ENCODE measurements around the gene SLC25A33.

SLC25A33 gene

GRCh38 chr1:9601942-9602793 lies 62.9 kb downstream of the SLC25A33 start:
- no peak for DNase-seq (ENCODE audit: low spot score)

- no peak for DNase-seq (ENCODE audit: low spot score)
Measured at GRCh38 chr1:9602794-9603167, 63.5 kb downstream of the SLC25A33 start.

GRCh38 chr1:9603307-9603706 lies 64.0 kb downstream of the SLC25A33 start:
- DNase-seq (ENCODE audit: low spot score): no peak

DNA sequence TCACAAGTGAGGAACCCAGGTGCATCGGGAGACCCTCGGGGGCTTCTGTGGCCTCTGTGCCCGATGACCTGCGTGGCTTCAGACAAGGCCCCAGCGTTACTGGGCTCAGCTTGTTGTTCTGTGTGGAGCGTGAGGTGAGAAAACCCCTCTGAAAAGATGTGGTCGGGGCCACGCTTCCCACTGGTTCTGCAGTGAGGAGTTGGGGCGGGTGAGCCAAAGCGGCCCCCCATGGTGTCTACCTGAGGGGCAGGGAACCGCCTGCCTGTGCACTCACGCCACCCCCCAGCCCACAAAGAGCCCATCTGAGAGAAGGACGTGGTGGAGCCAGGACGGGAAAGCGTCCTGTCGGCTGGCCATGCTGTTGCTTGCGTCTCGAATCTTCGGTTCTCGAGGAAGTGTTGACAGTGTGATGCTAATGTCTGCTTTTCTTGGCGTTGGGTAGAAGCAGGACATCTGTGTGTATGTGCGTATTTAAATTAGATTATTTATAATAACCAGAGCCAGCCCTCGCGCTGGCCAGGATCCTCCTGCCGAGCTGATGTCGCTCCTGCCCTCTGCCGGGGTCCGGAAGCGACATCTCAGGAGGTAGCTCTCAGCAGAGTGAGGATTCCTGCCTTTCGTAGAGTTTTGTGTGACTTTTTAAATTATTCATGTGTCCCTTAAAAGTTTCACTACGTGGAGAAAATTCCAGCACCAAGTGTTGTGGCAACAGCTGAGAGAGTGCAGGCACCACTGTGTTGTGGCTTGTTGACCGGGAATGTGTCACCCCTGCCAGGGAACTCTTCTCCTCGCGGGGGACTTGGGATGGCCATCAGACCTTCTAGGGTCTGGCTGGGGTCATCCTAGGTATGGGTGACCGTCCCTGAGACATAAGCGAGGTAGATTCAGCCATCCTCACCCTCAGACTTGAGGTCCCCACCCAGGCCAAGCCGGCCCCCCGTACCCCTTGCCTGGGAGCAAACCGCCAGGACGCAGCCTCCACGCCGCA lies 64.8 kb downstream of the SLC25A33 start:
- DNase-seq (ENCODE audit: low spot score): no peak

DNA sequence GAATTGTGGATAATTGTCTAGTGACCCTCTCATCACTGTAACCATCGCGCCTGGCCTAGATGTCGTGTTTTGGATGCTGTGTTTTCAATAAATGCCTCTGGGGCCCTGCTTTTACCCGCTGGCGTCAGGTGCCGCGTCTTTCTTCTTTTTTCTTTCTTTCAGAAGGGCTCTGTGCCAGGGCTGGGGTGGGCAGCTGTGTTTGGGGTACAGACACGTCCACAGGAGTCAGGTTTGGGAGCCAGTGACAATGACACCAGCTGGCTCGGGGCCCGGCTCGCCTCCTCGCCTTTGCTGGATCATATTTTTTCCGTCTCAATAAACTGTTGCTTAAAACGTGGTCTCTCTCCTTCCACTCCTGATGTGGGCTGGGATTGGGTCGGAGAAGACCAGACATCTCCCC lies 65.6 kb downstream of the SLC25A33 start:
- no peak for DNase-seq (ENCODE audit: low spot score)

GRCh38 chr1:9605946-9606455 lies 66.7 kb downstream of the SLC25A33 start:
- no peak for DNase-seq (ENCODE audit: low spot score)

DNA sequence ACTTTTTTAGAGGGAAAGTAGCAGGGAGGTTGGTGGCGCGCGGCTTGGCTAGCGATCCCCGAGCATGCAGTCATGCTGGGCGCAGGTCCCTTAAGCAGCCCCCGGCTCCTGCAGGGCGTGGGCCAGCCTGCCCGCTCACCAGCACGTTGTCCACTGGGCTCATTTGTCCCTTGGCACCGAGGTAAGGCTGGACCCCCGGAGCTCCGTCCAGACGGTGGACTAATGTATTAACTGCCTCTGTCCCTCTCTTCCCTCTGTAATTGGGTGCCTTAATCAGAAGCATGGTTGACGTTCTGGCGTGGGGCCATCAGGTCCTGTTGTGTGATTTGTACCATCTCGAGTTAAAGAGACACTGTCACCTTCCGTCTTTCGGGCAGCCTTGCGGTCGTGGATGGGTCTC lies 67.2 kb downstream of the SLC25A33 start:
- no peak for DNase-seq (ENCODE audit: low spot score)

DNA sequence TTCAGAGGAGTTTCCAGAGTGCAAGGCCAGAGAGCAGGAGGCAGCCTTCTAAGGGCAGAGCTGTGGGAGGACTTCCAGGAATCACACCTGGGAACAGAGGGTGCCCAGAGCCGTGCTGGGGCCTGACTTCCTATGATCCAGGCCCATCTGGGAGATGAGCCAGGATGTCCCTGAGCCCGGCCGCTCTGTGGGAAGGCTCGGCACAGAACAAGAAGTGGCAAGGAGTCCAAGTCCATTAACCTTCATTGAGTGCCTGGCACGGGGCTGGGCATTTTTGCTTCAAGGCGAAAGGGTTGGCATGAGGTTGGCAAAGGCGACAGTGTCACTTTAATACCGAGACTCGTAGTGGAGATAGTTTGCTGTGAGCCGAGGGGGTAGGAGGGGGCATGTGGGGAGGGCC lies 67.7 kb downstream of the SLC25A33 start:
- no peak for DNase-seq (ENCODE audit: low spot score)

DNA sequence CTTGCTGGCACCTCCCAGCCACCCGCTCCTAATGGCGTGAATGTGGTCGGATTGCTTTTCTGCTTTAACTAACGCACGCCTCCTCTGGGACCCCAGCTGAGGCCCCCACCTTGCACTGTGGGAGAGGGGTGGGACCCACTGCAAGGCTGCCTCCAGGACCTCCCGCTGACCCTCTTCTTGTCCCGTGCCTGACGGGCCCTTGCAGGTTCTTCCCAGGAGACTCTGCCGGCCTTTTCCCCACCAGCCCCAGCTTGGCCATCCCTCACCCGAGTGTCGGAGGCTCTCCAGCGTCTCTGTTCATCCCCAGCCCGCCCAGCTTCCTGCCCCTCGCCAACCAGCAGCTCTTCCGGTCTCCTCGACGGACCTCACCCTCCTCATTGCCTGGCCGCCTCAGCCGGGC lies 68.1 kb downstream of the SLC25A33 start:
- DNase-seq (ENCODE audit: low spot score): no peak

GRCh38 chr1:9609998-9610397 lies 70.7 kb downstream of the SLC25A33 start:
- no peak for DNase-seq (ENCODE audit: low spot score)

DNA sequence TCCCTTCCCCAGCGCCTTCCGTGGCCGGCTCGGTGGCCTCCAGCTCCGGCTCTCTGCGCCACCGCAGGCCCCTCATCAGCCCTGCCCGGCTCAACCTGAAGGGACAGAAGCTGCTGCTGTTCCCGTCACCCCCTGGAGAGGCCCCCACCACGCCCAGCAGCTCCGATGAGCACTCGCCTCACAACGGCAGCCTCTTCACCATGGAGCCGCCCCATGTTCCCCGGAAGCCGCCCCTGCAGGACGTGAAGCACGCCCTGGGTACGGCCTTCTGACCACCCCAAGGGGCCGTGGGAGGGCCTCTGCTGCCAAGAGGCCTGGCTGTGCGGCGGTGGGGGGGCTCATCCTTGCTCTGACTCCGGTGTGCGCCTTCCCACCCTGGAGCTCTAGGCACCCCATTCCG lies 71.3 kb downstream of the SLC25A33 start:
- no peak for DNase-seq (ENCODE audit: low spot score)

DNA sequence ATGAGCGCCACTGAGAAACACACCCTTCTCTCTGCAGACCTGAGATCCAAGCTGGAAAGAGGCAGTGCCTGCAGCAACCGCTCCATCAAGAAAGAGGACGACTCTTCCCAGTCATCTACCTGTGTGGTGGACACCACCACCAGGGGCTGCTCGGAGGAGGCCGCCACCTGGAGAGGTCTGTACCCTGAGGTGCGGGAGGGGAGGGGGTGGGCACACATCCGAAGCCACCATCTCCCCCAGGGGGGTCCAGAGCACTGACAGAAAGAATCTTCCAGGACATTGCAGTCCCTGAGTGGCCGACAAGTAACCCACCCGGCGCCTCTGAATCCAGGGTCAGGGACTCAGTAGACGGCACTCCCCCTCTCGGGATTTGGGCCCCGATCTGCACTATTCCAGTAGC lies 72.5 kb downstream of the SLC25A33 start:
- no peak for DNase-seq (ENCODE audit: low spot score)

DNA sequence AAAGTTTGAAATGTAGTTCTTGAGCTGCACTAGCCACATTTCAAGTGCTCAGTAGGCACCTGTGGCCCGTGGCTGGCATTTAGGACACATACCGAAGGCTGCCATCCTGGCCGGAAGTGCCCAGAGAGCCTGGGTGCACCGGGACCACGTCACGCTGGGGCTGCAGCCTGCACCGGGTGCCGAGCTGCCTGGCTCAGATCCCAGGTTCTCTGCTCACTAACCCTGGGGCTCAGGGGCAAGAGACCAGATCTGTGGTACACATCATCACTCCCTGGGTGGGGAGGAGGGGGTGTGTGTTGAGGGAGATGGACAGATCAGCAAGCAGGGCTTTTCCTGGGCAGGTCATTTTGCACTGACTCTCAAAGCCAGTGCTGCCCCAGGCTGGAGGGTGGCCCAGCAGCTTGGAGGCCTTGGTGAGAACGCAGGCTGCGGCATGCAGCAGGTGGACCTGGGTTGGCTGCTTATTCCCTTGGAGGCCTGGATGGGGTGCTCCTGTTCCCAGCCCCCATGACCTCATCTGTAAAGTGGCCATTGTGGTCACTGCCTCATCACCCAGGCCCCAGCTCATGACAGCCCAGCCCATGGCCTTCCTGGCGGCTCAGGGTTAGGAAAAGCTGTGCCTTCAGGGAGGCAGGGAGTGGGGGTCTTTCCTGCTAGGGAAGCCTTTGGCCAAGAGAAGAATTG lies 73.0 kb downstream of the SLC25A33 start:
- DNase-seq (ENCODE audit: low spot score): no peak

DNA sequence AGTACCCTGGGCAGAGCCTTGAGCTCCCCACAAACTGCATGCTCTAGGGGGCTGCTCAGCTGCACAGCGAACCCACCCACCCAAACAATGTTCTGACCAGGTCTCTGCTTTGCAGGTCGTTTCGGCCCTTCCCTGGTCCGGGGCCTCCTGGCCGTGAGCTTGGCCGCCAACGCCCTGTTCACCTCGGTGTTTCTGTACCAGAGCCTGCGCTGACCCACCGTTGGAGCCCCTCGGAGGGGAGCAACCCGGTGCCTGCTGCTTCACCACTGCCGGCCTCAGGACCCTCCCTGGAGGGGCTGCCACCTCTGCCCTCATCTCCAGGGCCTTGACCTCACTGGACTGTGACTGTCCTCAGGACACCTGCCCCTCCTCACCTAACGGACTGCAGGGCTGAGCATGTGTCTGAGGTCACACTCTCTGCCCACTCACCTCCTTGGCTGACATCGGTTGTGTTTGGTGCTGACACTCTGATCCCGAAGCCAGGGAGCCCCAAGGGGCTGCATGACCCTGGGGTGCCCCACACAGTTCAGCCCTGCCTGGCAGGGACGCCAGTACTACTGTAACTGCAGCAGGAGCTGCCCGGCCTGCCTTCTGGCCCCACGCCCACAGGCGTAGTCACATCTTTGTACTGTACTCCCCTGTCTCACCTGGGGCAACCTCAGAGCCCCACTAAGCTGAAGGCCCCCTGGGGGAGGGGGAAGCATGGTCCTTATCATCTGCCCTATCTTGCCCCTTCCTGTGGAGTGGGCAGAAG lies 73.8 kb downstream of the SLC25A33 start:
- no peak for DNase-seq (ENCODE audit: low spot score)

- DNase-seq (ENCODE audit: low spot score): no peak
Measured at GRCh38 chr1:9613625-9614299, 74.5 kb downstream of the SLC25A33 start.

- peak; percentile 87 for DNase-seq (ENCODE audit: low spot score)
Measured at GRCh38 chr1:9615316-9616063, 76.2 kb downstream of the SLC25A33 start.

- no peak for DNase-seq (ENCODE audit: low spot score)
Measured at GRCh38 chr1:9618909-9619679, 79.8 kb downstream of the SLC25A33 start.

- no peak for DNase-seq (ENCODE audit: low spot score)
Measured at GRCh38 chr1:9621032-9621431, 81.8 kb downstream of the SLC25A33 start.

GRCh38 chr1:9624081-9624480 lies 84.8 kb downstream of the SLC25A33 start:
- DNase-seq (ENCODE audit: low spot score): no peak

All from iPS-NIHi11 (cell line).